ENCODE data around the gene OR6Y1.

Gene OR6Y1, protein sequence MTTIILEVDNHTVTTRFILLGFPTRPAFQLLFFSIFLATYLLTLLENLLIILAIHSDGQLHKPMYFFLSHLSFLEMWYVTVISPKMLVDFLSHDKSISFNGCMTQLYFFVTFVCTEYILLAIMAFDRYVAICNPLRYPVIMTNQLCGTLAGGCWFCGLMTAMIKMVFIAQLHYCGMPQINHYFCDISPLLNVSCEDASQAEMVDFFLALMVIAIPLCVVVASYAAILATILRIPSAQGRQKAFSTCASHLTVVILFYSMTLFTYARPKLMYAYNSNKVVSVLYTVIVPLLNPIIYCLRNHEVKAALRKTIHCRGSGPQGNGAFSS

DNA sequence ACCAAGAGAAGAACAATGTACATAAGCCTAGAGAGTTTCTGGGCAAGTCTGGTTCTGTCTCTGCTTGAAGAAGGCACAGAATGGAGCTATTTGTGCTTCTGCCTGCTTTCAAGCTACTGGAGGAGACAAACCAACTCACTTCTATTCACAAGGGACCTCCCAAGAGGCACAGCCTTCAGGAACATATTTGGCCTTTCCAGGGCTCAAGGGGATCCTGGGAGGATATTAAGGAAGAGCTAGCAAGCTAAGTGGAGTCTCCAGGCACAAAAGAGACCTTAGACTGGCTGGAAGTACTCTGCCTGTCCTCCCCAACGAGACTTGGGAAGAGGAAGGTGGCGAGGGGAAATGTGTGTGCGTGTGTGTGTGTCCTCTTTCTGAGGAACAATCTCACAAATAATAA, at the start of gene OR6Y1:
Gene OR6Y1, minus strand, starts transcription at position 54 of the 400 bp plus-strand sequence. CDS start 6,300 bp downstream, outside the sequence.
- H3K4me3 ChIP-seq (ENCODE audit: low read length): no peak within 1 kb of the TSS
- no peaks in the 10 kb centered on the region for H3K27me3 ChIP-seq (ENCODE audit: control insufficient read depth, insufficient read depth, low read length)
- no peaks in the 10 kb centered on the region for H3K4me1 ChIP-seq (ENCODE audit: control insufficient read depth, insufficient read depth, low read length)
- no peaks in the 10 kb centered on the region for H3K36me3 ChIP-seq (ENCODE audit: control insufficient read depth, insufficient read depth, low read length)
- no peaks in the 10 kb centered on the region for H3K9me3 ChIP-seq (ENCODE audit: control insufficient read depth, low read length)
- no peak within 1 kb of the TSS for H3K9ac ChIP-seq (ENCODE audit: low read length)

DNA sequence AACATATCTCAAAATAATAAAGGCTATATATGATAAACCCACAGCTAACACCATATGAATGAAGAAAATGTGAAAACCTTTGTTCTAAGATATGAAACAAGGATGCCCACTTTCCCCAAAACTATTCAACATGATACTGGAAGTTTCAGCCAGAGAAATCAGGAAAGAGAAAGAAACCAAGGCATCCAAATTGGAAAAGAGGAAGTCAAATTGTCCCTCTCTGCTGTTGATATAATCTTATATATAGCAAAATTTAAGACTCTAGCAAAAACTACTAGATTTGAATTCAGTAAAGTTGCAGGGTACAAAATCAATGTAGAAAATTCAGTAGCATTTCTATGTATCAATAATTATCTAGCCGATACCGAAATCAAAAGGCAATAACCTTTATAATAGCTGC, 46.5 kb upstream of the OR6Y1 start:
- no peak overlapping the region for H3K9ac ChIP-seq (ENCODE audit: low read length)
- no peak overlapping the region for H3K4me3 ChIP-seq (ENCODE audit: low read length)
- no peaks in the 10 kb centered on the region for H3K4me1 ChIP-seq (ENCODE audit: control insufficient read depth, insufficient read depth, low read length)
- no peaks in the 10 kb centered on the region for H3K9me3 ChIP-seq (ENCODE audit: control insufficient read depth, low read length)
- no peaks in the 10 kb centered on the region for H3K27me3 ChIP-seq (ENCODE audit: control insufficient read depth, insufficient read depth, low read length)
- H3K36me3 ChIP-seq (ENCODE audit: control insufficient read depth, insufficient read depth, low read length): no peaks in the 10 kb centered on the region

DNA sequence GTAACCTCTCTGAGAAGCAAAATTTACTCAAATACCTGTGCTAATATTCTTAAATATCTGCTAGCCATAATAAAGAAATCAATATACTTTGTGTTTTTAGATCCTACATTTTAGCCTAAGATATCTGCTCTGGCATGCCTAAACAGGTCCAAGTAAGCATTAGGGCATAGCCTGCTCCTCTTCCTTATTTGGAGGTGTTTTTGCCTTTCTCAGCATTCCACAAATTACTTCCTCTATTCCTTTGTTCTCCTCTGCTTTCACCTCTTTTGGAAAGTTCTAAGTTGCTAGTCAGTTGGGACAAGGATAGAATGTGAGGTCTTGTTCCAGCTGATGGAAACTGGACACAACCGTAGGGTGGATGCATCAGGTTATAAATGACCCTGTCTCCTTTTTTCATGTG, 32.7 kb upstream of the OR6Y1 start:
- Histone ChIP-seq H3K9me3 (ENCODE audit: control insufficient read depth, low read length) (no peaks in the 10 kb centered on the region), H3K4me1 (ENCODE audit: control insufficient read depth, insufficient read depth, low read length) (no peaks in the 10 kb centered on the region), H3K27me3 (ENCODE audit: control insufficient read depth, insufficient read depth, low read length) (no peaks in the 10 kb centered on the region), H3K36me3 (ENCODE audit: control insufficient read depth, insufficient read depth, low read length) (no peaks in the 10 kb centered on the region), H3K4me3 (ENCODE audit: low read length) (no peak overlapping the region), H3K9ac (ENCODE audit: low read length) (no peak overlapping the region)

DNA sequence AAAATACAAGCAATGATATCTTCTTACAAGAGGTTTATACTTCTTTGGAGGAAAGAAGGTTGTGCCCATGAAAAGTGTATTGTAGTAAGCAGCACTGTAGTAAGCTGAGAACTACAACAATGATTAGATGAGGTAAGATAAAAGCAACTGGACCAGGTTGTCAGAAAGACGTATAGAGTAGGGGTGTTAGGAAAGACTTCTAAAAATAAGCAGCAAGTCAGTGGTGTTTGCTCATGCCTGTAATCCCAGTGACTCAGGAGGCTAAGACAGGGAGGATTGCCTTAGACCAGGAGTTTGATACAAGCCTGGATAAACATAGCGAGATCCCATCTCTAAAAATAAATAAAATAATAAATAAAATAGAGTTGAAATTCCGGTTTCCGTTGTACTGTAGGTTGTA, 29.8 kb upstream of the OR6Y1 start:
- Histone ChIP-seq H3K27me3 (ENCODE audit: control insufficient read depth, insufficient read depth, low read length) (no peaks in the 10 kb centered on the region), H3K9me3 (ENCODE audit: control insufficient read depth, low read length) (no peaks in the 10 kb centered on the region), H3K36me3 (ENCODE audit: control insufficient read depth, insufficient read depth, low read length) (no peaks in the 10 kb centered on the region)

DNA sequence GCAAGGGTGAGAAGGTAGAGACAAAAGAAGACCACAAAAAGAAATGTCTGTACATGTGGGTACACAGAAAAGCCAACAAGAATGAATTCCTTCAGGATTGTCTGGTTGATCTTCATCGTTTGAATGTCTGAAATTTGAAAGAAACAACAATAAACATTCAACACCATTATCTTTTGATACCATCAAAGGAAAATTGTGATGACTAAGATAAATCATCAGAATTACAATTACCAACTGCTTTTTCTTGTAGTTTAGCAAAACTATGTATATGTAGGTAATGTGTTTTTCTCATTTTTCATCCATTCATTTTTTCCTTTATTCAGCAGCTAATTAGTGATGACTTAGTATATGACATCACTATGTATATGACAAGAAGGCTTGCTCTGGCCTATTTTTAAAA, 25.5 kb upstream of the OR6Y1 start, which contains the start of gene OR10X1:
Gene OR10X1, minus strand, starts transcription at position 167 of the 400 bp plus-strand sequence. Its CDS starts 0 bp downstream, at position 167.
- Histone ChIP-seq H3K36me3 (ENCODE audit: control insufficient read depth, insufficient read depth, low read length) (no peaks in the 10 kb centered on the region), H3K9me3 (ENCODE audit: control insufficient read depth, low read length) (no peaks in the 10 kb centered on the region), H3K27me3 (ENCODE audit: control insufficient read depth, insufficient read depth, low read length) (no peaks in the 10 kb centered on the region), H3K9ac (ENCODE audit: low read length) (no peak within 1 kb of the TSS), H3K4me3 (ENCODE audit: low read length) (no peak within 1 kb of the TSS), H3K4me1 (ENCODE audit: control insufficient read depth, insufficient read depth, low read length) (no peaks in the 10 kb centered on the region)

More for the DNA sequence above, 29.8 kb upstream of the OR6Y1 start:
- Histone ChIP-seq H3K4me1 (ENCODE audit: control insufficient read depth, insufficient read depth, low read length) (no peaks in the 10 kb centered on the region), H3K4me3 (ENCODE audit: low read length) (no peak overlapping the region), H3K9ac (ENCODE audit: low read length) (no peak overlapping the region)

DNA sequence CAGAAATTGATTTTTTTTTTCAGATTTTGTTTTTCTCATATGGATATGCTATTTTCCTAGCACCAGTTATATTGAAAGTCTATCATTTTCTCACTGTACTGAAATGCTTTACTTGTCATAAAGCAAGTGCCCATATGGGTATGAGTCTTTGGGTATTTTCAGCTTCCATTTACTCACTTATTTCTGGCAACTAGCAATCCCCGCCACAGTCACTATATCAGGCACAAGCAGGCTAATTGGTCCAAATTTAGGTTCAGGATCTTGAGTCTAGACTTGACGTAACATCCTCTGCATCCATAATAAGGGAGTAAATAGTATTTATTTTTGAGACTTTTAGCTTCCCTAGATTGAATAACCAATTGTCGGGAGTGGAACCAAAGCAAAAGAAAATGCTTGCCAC, 23.4 kb upstream of the OR6Y1 start:
- Histone ChIP-seq H3K27me3 (ENCODE audit: control insufficient read depth, insufficient read depth, low read length) (no peaks in the 10 kb centered on the region), H3K4me3 (ENCODE audit: low read length) (no peak overlapping the region)

DNA sequence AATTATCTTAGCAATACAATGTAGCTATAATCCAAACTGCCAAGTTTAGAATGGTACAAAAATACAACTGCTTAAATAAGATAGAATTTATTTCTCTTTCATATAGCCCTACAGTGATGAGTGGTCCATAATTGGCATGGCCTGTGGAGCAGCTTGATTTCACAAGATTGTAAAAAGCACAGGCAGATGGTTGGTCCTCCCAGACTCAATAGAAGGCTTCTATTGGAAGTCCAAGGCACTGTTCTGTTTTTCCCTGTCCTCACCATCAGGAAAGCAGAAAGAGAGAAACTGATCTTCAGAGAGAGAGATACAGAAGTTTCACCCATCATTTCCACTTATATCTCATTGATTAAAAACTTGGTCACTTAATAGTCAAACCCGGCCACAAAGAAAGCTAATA, 18.0 kb upstream of the OR6Y1 start:
- Histone ChIP-seq H3K4me3 (ENCODE audit: low read length) (no peak overlapping the region), H3K27me3 (ENCODE audit: control insufficient read depth, insufficient read depth, low read length) (no peaks in the 10 kb centered on the region), H3K9ac (ENCODE audit: low read length) (no peak overlapping the region), H3K36me3 (ENCODE audit: control insufficient read depth, insufficient read depth, low read length) (no peaks in the 10 kb centered on the region), H3K4me1 (ENCODE audit: control insufficient read depth, insufficient read depth, low read length) (no peaks in the 10 kb centered on the region), H3K9me3 (ENCODE audit: control insufficient read depth, low read length) (no peaks in the 10 kb centered on the region)

More for the DNA sequence above, 23.4 kb upstream of the OR6Y1 start:
- no peaks in the 10 kb centered on the region for H3K4me1 ChIP-seq (ENCODE audit: control insufficient read depth, insufficient read depth, low read length)
- H3K9ac ChIP-seq (ENCODE audit: low read length): no peak overlapping the region
- H3K9me3 ChIP-seq (ENCODE audit: control insufficient read depth, low read length): no peaks in the 10 kb centered on the region
- no peaks in the 10 kb centered on the region for H3K36me3 ChIP-seq (ENCODE audit: control insufficient read depth, insufficient read depth, low read length)

DNA sequence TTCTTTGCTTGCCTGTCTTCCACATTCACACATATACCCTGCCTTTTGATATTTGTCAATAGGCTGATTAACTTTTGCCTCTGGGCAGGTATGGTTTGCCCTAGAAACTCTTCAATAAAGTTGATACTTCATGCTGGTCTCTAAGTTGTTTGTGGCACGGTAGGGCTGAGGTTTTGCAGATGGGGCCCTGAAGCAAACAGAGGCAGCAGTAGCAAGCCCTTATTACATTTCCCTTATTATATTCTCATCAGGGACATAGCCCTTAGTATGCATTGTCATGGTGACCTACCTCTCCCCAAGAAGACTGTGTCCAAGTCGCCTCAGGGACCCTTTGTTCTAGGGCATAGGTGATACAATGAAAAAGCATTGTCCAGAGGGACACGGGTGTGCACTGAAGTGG, 16.3 kb upstream of the OR6Y1 start, which contains the start of gene OR6P1:
Gene OR6P1, minus strand, starts transcription at position 101 of the 400 bp plus-strand sequence. CDS start 6,976 bp downstream, outside the sequence.
- no peaks in the 10 kb centered on the region for H3K4me1 ChIP-seq (ENCODE audit: control insufficient read depth, insufficient read depth, low read length)
- H3K27me3 ChIP-seq (ENCODE audit: control insufficient read depth, insufficient read depth, low read length): no peaks in the 10 kb centered on the region
- H3K9me3 ChIP-seq (ENCODE audit: control insufficient read depth, low read length): no peaks in the 10 kb centered on the region
- H3K36me3 ChIP-seq (ENCODE audit: control insufficient read depth, insufficient read depth, low read length): no peaks in the 10 kb centered on the region
- H3K4me3 ChIP-seq (ENCODE audit: low read length): no peak within 1 kb of the TSS
- no peak within 1 kb of the TSS for H3K9ac ChIP-seq (ENCODE audit: low read length)

DNA sequence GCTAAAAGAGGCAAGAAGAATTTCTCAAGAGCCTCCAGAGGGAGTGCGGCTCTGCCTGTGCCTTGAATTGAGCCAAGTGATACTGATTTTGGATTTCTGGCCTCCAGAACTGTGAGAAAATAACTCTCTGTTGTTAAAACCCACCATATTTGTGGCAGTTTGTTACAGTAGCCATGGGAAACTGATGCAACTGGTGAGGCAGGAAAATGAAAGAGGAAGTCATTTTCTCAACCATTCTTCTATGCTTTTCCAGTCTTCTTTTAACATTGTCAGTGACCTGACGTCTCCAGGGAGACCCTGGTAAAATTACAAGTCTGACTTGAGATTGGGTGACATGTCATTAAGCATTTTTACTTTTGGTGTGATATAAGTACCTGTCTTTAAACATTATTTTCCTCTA, 10.4 kb upstream of the OR6Y1 start:
- Histone ChIP-seq H3K4me1 (ENCODE audit: control insufficient read depth, insufficient read depth, low read length) (no peaks in the 10 kb centered on the region), H3K9me3 (ENCODE audit: control insufficient read depth, low read length) (no peaks in the 10 kb centered on the region), H3K9ac (ENCODE audit: low read length) (no peak overlapping the region), H3K4me3 (ENCODE audit: low read length) (no peak overlapping the region), H3K27me3 (ENCODE audit: control insufficient read depth, insufficient read depth, low read length) (no peaks in the 10 kb centered on the region), H3K36me3 (ENCODE audit: control insufficient read depth, insufficient read depth, low read length) (no peaks in the 10 kb centered on the region)

DNA sequence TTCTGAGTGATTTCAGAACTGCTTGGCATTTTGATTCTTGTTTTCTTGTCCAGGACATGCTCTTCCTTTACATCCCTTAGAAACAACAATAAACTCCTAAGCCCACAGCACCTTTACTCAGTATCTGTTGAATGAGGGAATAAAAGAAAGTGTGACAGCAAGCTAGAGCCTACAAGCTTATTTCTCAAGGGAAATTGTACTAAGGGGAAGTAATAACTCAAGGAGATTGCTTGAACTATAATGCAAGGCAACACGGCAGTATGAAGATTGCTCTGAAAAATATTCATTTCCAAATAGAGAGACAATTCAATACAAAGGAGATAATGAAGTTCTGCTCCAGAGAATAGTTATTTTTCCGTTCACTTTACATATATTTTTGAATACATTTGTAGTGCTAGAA, 9.6 kb upstream of the OR6Y1 start:
- Histone ChIP-seq H3K4me3 (ENCODE audit: low read length) (no peak overlapping the region), H3K9ac (ENCODE audit: low read length) (no peak overlapping the region), H3K9me3 (ENCODE audit: control insufficient read depth, low read length) (no peaks in the 10 kb centered on the region), H3K4me1 (ENCODE audit: control insufficient read depth, insufficient read depth, low read length) (no peaks in the 10 kb centered on the region), H3K36me3 (ENCODE audit: control insufficient read depth, insufficient read depth, low read length) (no peaks in the 10 kb centered on the region), H3K27me3 (ENCODE audit: control insufficient read depth, insufficient read depth, low read length) (no peaks in the 10 kb centered on the region)

DNA sequence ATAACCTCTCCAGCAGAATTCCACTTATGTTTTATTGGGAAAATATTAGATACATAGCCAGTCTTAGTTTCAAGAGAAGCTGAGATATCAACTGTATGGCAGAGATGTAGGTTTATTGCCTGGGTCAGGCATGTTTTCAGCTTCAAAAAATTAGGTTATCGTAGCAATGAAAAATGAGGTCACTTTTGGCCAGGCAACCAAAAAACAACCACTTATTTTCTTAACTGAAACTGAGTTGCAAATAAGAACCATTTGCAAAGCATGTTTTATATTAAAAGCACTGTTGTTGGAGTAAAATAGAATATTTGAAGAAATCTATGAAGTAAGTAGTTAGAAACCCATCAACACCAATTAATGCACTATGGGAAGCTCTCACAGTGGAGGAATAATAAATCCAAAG, 5.5 kb upstream of the OR6Y1 start:
- Histone ChIP-seq H3K9ac (ENCODE audit: low read length) (no peak overlapping the region), H3K9me3 (ENCODE audit: control insufficient read depth, low read length) (no peaks in the 10 kb centered on the region), H3K27me3 (ENCODE audit: control insufficient read depth, insufficient read depth, low read length) (no peaks in the 10 kb centered on the region), H3K4me1 (ENCODE audit: control insufficient read depth, insufficient read depth, low read length) (no peaks in the 10 kb centered on the region), H3K4me3 (ENCODE audit: low read length) (no peak overlapping the region), H3K36me3 (ENCODE audit: control insufficient read depth, insufficient read depth, low read length) (no peaks in the 10 kb centered on the region)

DNA sequence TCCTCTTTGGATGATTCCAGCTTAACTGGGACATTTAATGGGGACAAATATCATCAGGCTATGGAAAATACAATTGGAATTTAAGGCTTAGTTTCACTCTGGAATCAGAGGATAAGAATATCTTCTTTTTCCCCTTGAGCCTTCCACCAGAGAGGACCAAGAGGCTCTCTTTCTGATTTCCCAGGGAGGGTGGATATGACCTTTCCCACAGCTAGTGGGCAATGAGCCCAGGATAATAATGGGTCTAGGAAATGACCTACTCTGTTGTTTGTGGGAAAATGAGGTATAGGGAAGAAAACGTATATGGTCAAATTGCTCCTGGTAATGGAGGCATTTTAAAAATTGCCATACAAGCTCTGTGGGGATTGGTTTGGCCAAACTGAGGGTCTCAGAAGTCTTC, 1.9 kb downstream of the OR6Y1 start:
- Histone ChIP-seq H3K27me3 (ENCODE audit: control insufficient read depth, insufficient read depth, low read length) (no peaks in the 10 kb centered on the region), H3K36me3 (ENCODE audit: control insufficient read depth, insufficient read depth, low read length) (no peaks in the 10 kb centered on the region), H3K9ac (ENCODE audit: low read length) (no peak overlapping the region), H3K9me3 (ENCODE audit: control insufficient read depth, low read length) (no peaks in the 10 kb centered on the region), H3K4me1 (ENCODE audit: control insufficient read depth, insufficient read depth, low read length) (no peaks in the 10 kb centered on the region), H3K4me3 (ENCODE audit: low read length) (no peak overlapping the region)

Measured in mucosa of stomach (tissue), 1 donor.